ENCODE measurements around the gene POMC. TPM values are rescaled to one million over a fixed set of nuclear protein-coding genes. Genes with fewer than 3 reads are reported as not detected.

The POMC gene
- total and polyA plus RNA-seq, 2 of the 13 experiments (the other 11 are each of a cell fraction or from before 2014, with no cell fraction given): not detected

GRCh38 chr2:25178976-25179375 lies 10.6 kb upstream of the POMC start (continued):
- TF ChIP-seq FUBP1 (CRISPR knock-in tag; IDR thresholded peaks at IDR 0.05; ENCODE audit: borderline replicate concordance) (no peak), FOXO1 (CRISPR knock-in tag; IDR thresholded peaks at IDR 0.05) (no peak), RFXAP (CRISPR knock-in tag; IDR thresholded peaks at IDR 0.05; ENCODE audit: borderline replicate concordance) (no peak)

- H3K4me3 ChIP-seq (replicated peaks in 1 of 3; ENCODE audit: insufficient read depth in 1 of 3, low read depth in 2 of 3, low read length in 3 of 3): no peak overlapping the region
- FAIRE-seq (no peak), ATAC-seq (no peak; the same call in 2 of the 3 replicates), DNase-seq (ENCODE audit: low spot score) (no peak)
- H3K27me3 ChIP-seq (ENCODE audit: control insufficient read depth in 1 of 2, insufficient read depth in 2 of 2, low read length in 2 of 2): peaks cover 8 to 28% of the 10 kb centered on the region in 2 experiments; a peak in 3 of 5 replicates
- H3K4me1 ChIP-seq (ENCODE audit: insufficient read depth, low read length): peaks cover 7% of the 10 kb centered on the region
- intact Hi-C loops (cut with micrococcal nuclease; ENCODE audit: unreplicated experiment): no loop called here
- no peak overlapping the region for H3K9ac ChIP-seq (ENCODE audit: insufficient read depth, low read depth, low read length)
- H3K4me2 ChIP-seq (ENCODE audit: low read depth, low read length): no peak overlapping the region
- H3K27ac ChIP-seq (ENCODE audit: extremely low read length, insufficient read depth, low read length): no peak overlapping the region
- no peak overlapping the region for H2AFZ ChIP-seq (ENCODE audit: low read length)
- CTCF ChIA-PET (ENCODE audit: low intra/inter-chr PET ratio, low total read pairs): no interaction called here
- H3K79me2 ChIP-seq (ENCODE audit: insufficient read depth, low read length): no peaks in the 10 kb centered on the region
- H4K20me1 ChIP-seq (ENCODE audit: insufficient read depth, low read length): no peaks in the 10 kb centered on the region
- in situ Hi-C loops (cut with HindIII; ENCODE audit: extremely low pct_ligation_motif_present, low pct_unique_long_range_greater_than_20kb): no loop called here
- H3K9me3 ChIP-seq (ENCODE audit: low read length): peaks cover 7% of the 10 kb centered on the region; the same call in 1 of the 2 replicates
- H3K36me3 ChIP-seq (replicated peaks in 1 of 2; ENCODE audit: control insufficient read depth in 1 of 2, insufficient read depth in 2 of 2, low read length in 2 of 2): no peaks in the 10 kb centered on the region
- POLR2A ChIA-PET: no interaction called here
- WGBS (ENCODE audit: low lambda C conversion rate): 22% methylated on average over 8 of the region's 8 CpGs
- BruUV-seq (replicated peaks): no TSS peak
- TF ChIP-seq RERE (CRISPR knock-in tag; IDR thresholded peaks at IDR 0.05; ENCODE audit: low read depth) (no peak), THAP7 (CRISPR knock-in tag; IDR thresholded peaks at IDR 0.05) (no peak), BRD4 (CRISPR knock-in tag; IDR thresholded peaks at IDR 0.05) (no peak), ZNF17 (CRISPR knock-in tag; IDR thresholded peaks at IDR 0.05) (no peak), UBTF (CRISPR knock-in tag; IDR thresholded peaks at IDR 0.05) (no peak), CBX1 (IDR thresholded peaks at IDR 0.05; ENCODE audit: low read depth) (no peak), ZNF567 (CRISPR knock-in tag; IDR thresholded peaks at IDR 0.05; ENCODE audit: borderline replicate concordance) (no peak), ZNF550 (CRISPR knock-in tag; IDR thresholded peaks at IDR 0.05; ENCODE audit: borderline replicate concordance) (no peak), ZNF180 (CRISPR knock-in tag; IDR thresholded peaks at IDR 0.05; ENCODE audit: borderline replicate concordance, low read depth) (no peak)
Observed at GRCh38 chr2:25177211-25177611, 8.8 kb upstream of the POMC start.

All from HepG2 (cell line).